ENCODE results near the gene PLXNC1. TPM values are rescaled to one million over a fixed set of nuclear protein-coding genes. Genes with fewer than 3 reads are reported as not detected.
A peak's percentile ranks its signal among the peaks of the same experiment; 100 is the strongest.

PLXNC1 gene
- total and polyA plus RNA-seq, 8 donors, result 7.3 to 55.9 (median 11.1) TPM

- no peak for TF ChIP-seq CTCF (IDR thresholded peaks at IDR 0.05)
- no peak overlapping the region for H3K4me3 ChIP-seq
- intact Hi-C loops (cut with DNase I), result loop anchor here (10.0 kb wide), 2 partner anchors 295 to 375 kb away; no protein-coding TSS in a partner anchor
- H3K4me1 ChIP-seq, result no peaks in the 10 kb centered on the region
- ATAC-seq, result no peak
- no peaks in the 10 kb centered on the region for H3K9me3 ChIP-seq
- H3K27me3 ChIP-seq, result no peaks in the 10 kb centered on the region
- DNase-seq, result no peak
- H3K27ac ChIP-seq, result no peak overlapping the region
- H3K36me3 ChIP-seq, result no peaks in the 10 kb centered on the region
These were observed 8.6 kb upstream of the PLXNC1 start for GRCh38 chr12:94139816-94140215.

GRCh38 chr12:94140556-94140955, 7.8 kb upstream of the PLXNC1 start:
- DNase-seq (peak in 1 of 4 donors; percentile 83), ATAC-seq (peak; percentile 64)
- Histone ChIP-seq H3K9me3 (no peaks in the 10 kb centered on the region), H3K27ac (no peak overlapping the region), H3K4me3 (no peak overlapping the region), H3K27me3 (no peaks in the 10 kb centered on the region), H3K36me3 (no peaks in the 10 kb centered on the region), H3K4me1 (no peaks in the 10 kb centered on the region)
- peak in 1 of 2 donors; percentile 31 for TF ChIP-seq CTCF (IDR thresholded peaks at IDR 0.05)
- intact Hi-C loops (cut with DNase I), result loop anchor here (10.0 kb wide), 2 partner anchors 294 to 374 kb away; no protein-coding TSS in a partner anchor

GRCh38 chr12:94141004-94141764, 7.2 kb upstream of the PLXNC1 start:
- no peaks in the 10 kb centered on the region for H3K27me3 ChIP-seq
- ATAC-seq, result no peak
- DNase-seq, result no peak
- H3K4me3 ChIP-seq, result no peak overlapping the region
- H3K36me3 ChIP-seq, result no peaks in the 10 kb centered on the region
- H3K27ac ChIP-seq, result no peak overlapping the region
- no peak for TF ChIP-seq CTCF (IDR thresholded peaks at IDR 0.05)
- intact Hi-C loops (cut with DNase I), result loop anchor here (10.0 kb wide), 2 partner anchors 294 to 374 kb away; no protein-coding TSS in a partner anchor
- H3K4me1 ChIP-seq, result no peaks in the 10 kb centered on the region
- H3K9me3 ChIP-seq, result no peaks in the 10 kb centered on the region

- DNase-seq (no peak), ATAC-seq (no peak)
- Histone ChIP-seq H3K4me1 (no peaks in the 10 kb centered on the region), H3K27ac (no peak overlapping the region), H3K36me3 (no peaks in the 10 kb centered on the region), H3K4me3 (no peak overlapping the region), H3K27me3 (no peaks in the 10 kb centered on the region), H3K9me3 (no peaks in the 10 kb centered on the region)
- intact Hi-C loops (cut with DNase I), result loop anchor here (10.0 kb wide), 2 partner anchors 293 to 373 kb away; no protein-coding TSS in a partner anchor
- TF ChIP-seq CTCF (IDR thresholded peaks at IDR 0.05), result no peak
These were observed 6.5 kb upstream of the PLXNC1 start for GRCh38 chr12:94141892-94142291.

- ATAC-seq, result no peak
- H3K27ac ChIP-seq, result no peak overlapping the region
- intact Hi-C loops (cut with DNase I), result loop anchor here (10.0 kb wide), 2 partner anchors 291 to 371 kb away; no protein-coding TSS in a partner anchor
- no peaks in the 10 kb centered on the region for H3K9me3 ChIP-seq
- H3K36me3 ChIP-seq, result no peaks in the 10 kb centered on the region
- no peak for TF ChIP-seq CTCF (IDR thresholded peaks at IDR 0.05)
- H3K27me3 ChIP-seq, result peaks cover 0 to 11% of the 10 kb centered on the region in 2 donors
- peaks cover 4 to 15% of the 10 kb centered on the region in 2 donors for H3K4me1 ChIP-seq
- no peak for DNase-seq
- H3K4me3 ChIP-seq, result no peak overlapping the region
These were observed 4.9 kb upstream of the PLXNC1 start for GRCh38 chr12:94143438-94143837.
